H1 (cell line): ENCODE data around the gene PLSCR3. TPM values are rescaled to one million over a fixed set of nuclear protein-coding genes. Genes with fewer than 3 reads are reported as not detected.

ENCODE experiments used
- CTCF ChIA-PET: fragments of 300-600 bp; sonication (Branson Sonifier 250); formaldehyde crosslinking; loops from one replicate; lab custom pipeline; 2021; ENCODE audit not compliant: partially characterized antibody; lab: Charles Lee
- POLR2A ChIA-PET: fragments of 300-600 bp; sonication (Branson Sonifier 250); formaldehyde crosslinking; loops from one replicate; lab custom pipeline; 2021; ENCODE audit warnings: inconsistent platforms; ENCODE audit not compliant: partially characterized antibody; lab: Charles Lee
- DNase-seq, 2 experiments: peaks; one replicate each; pipeline versions ENCODE4 v3.0.0 to v3.0.0-alpha.2; 2010 to 2022; ENCODE audit warnings: low spot score in 2 of 2, low read depth in 1 of 2, mixed read lengths in 1 of 2
- FAIRE-seq: peaks from 2 replicates; lab custom pipeline; 2011; peaks lifted over from hg19 to GRCh38; lab: Jason Lieb, UNC
- H2AFZ ChIP-seq: 2 replicates; pipeline ENCODE4 v1.8.1; 2012; ENCODE audit warnings: low read length, inconsistent platforms
- H2AK5ac ChIP-seq: 2 replicates; pipeline ENCODE4 v1.6.1; 2013; ENCODE audit warnings: low read depth, low read length
- H2BK120ac ChIP-seq: replicated peaks from 2 replicates; pipeline ENCODE3; 2013; ENCODE audit warnings: low read depth, low read length, inconsistent platforms
- H2BK12ac ChIP-seq: 2 replicates; pipeline ENCODE4 v1.6.1; 2013; ENCODE audit warnings: low read depth, low read length
- H2BK15ac ChIP-seq: 2 replicates; pipeline ENCODE4 v1.6.1; 2013; ENCODE audit warnings: low read length
- H2BK20ac ChIP-seq: 2 replicates; pipeline ENCODE4 v1.6.1; 2013; ENCODE audit warnings: low read length
- H2BK5ac ChIP-seq: 2 replicates; pipeline ENCODE4 v1.6.1; 2013; ENCODE audit warnings: low read depth, low read length
- H3K14ac ChIP-seq: 2 replicates; pipeline ENCODE4 v1.6.1; 2013; ENCODE audit warnings: inconsistent platforms; ENCODE audit not compliant: insufficient read length
- H3K18ac ChIP-seq: 2 replicates; pipeline ENCODE4 v1.6.1; 2013; ENCODE audit warnings: low read length; ENCODE audit errors: extremely low read depth
- H3K23ac ChIP-seq: 2 replicates; pipeline ENCODE4 v1.6.1; 2013; ENCODE audit warnings: inconsistent platforms; ENCODE audit not compliant: insufficient read length
- H3K23me2 ChIP-seq: 2 replicates; pipeline ENCODE4 v1.6.1; 2013; ENCODE audit warnings: low read depth, low read length
- H3K27ac ChIP-seq: 2 replicates; pipeline ENCODE4 v1.6.1; 2011; ENCODE audit warnings: low read depth, low read length, inconsistent platforms
- H3K27me3 ChIP-seq, 4 experiments: replicated peaks in 1 of 4; 1 replicate in 1 of 4; 2 replicates in 3 of 4; pipeline versions ENCODE4 v1.6.1 to v1.8.1; 2011 to 2013; ENCODE audit warnings: low read length in 3 of 4, mild to moderate bottlenecking in 3 of 4, inconsistent platforms in 2 of 4, mixed read lengths in 2 of 4, moderate library complexity in 1 of 4; ENCODE audit not compliant: control insufficient read depth in 3 of 4, insufficient read depth in 3 of 4; ENCODE audit errors: extremely low read depth in 1 of 4
- H3K36me3 ChIP-seq, 4 experiments: 2 replicates each; pipeline versions ENCODE4 v1.6.1 to v1.8.1; 2011 to 2013; ENCODE audit warnings: mild to moderate bottlenecking in 4 of 4, low read length in 3 of 4, moderate library complexity in 2 of 4, control low read depth in 1 of 4, inconsistent platforms in 1 of 4; ENCODE audit not compliant: insufficient read depth in 4 of 4, control insufficient read depth in 2 of 4
- H3K4ac ChIP-seq: replicated peaks from 2 replicates; pipeline ENCODE3; 2013; ENCODE audit warnings: low read length, low read depth, mixed read lengths, inconsistent platforms; ENCODE audit not compliant: insufficient read length
- H3K4me1 ChIP-seq, 4 experiments: replicated peaks in 1 of 4; 1 replicate in 1 of 4; 2 replicates in 3 of 4; pipeline versions ENCODE4 v1.6.1 to v1.8.1; 2011 to 2013; ENCODE audit warnings: low read length in 3 of 4, inconsistent platforms in 2 of 4, mixed read lengths in 1 of 4; ENCODE audit not compliant: insufficient read depth in 4 of 4, control insufficient read depth in 3 of 4
- H3K4me2 ChIP-seq, 2 experiments: 2 replicates each; pipeline versions ENCODE4 v1.6.1 to v1.8.1; 2011 to 2013; ENCODE audit warnings: low read depth in 2 of 2, low read length in 2 of 2, control low read depth in 1 of 2, inconsistent platforms in 1 of 2, mild to moderate bottlenecking in 1 of 2; ENCODE audit not compliant: insufficient read depth in 1 of 2
- H3K4me3 ChIP-seq, 4 experiments: fragments of 200-600, 300-600 bp in 1 of 4; sonication (generic), shearing (Covaris generic), sonication (Bioruptor Twin) in 1 of 4; 2 replicates each; pipeline versions ENCODE4 v1.5.1 to v1.8.1; 2011 to 2016; ENCODE audit warnings: low read length in 4 of 4, low read depth in 3 of 4, control low read depth in 2 of 4, inconsistent platforms in 2 of 4, mild to moderate bottlenecking in 2 of 4, mixed read lengths in 1 of 4, moderate library complexity in 1 of 4; ENCODE audit not compliant: insufficient read depth in 2 of 4; ENCODE audit errors: extremely low read depth in 1 of 4
- H3K56ac ChIP-seq: replicated peaks from 2 replicates; pipeline ENCODE3; 2013; ENCODE audit warnings: low read depth, mild to moderate bottlenecking, mixed read lengths, low read length, inconsistent platforms; ENCODE audit not compliant: insufficient read length
- H3K79me1 ChIP-seq: 2 replicates; pipeline ENCODE4 v1.6.1; 2013; ENCODE audit warnings: low read depth, low read length, control low read depth
- H3K79me2 ChIP-seq, 2 experiments: 2 replicates each; pipeline versions ENCODE4 v1.6.1 to v1.8.1; 2012 to 2013; ENCODE audit warnings: low read length in 2 of 2, mild to moderate bottlenecking in 2 of 2, inconsistent platforms in 1 of 2; ENCODE audit not compliant: insufficient read depth in 2 of 2, control insufficient read depth in 1 of 2
- H3K9ac ChIP-seq, 4 experiments: replicated peaks in 1 of 4; 1 replicate in 1 of 4; 2 replicates in 3 of 4; pipeline versions ENCODE4 v1.6.1 to v1.8.1; 2011 to 2013; ENCODE audit warnings: low read depth in 3 of 4, low read length in 3 of 4, control low read depth in 2 of 4, mild to moderate bottlenecking in 2 of 4, moderate library complexity in 2 of 4, inconsistent platforms in 1 of 4; ENCODE audit errors: extremely low read depth in 1 of 4
- H3K9me3 ChIP-seq, 2 experiments: 2 replicates each; pipeline versions ENCODE4 v1.6.1 to v1.8.1; 2012 to 2013; ENCODE audit warnings: mild to moderate bottlenecking in 2 of 2, moderate library complexity in 2 of 2, control low read depth in 1 of 2, inconsistent platforms in 1 of 2, low read depth in 1 of 2, low read length in 1 of 2, mixed read lengths in 1 of 2; ENCODE audit not compliant: insufficient read depth in 2 of 2
- H4K20me1 ChIP-seq, 2 experiments: replicated peaks in 1 of 2; 2 replicates each; pipeline versions ENCODE3 to v1.8.1; 2011 to 2013; ENCODE audit warnings: inconsistent platforms in 2 of 2, low read length in 2 of 2, mild to moderate bottlenecking in 1 of 2; ENCODE audit not compliant: insufficient read depth in 2 of 2, control insufficient read depth in 1 of 2
- H4K5ac ChIP-seq: 2 replicates; pipeline ENCODE4 v1.6.1; 2013; ENCODE audit warnings: low read length, low read depth, mixed read lengths, inconsistent platforms; ENCODE audit not compliant: insufficient read length
- H4K8ac ChIP-seq: 2 replicates; pipeline ENCODE4 v1.8.0; 2013; ENCODE audit warnings: mild to moderate bottlenecking, moderate library complexity, low read length, inconsistent platforms; ENCODE audit not compliant: insufficient read depth; ENCODE audit errors: extremely low read depth
- H4K91ac ChIP-seq: replicated peaks from 2 replicates; pipeline ENCODE3; 2013; ENCODE audit warnings: low read length, mixed read lengths, inconsistent platforms; ENCODE audit not compliant: insufficient read length
- BRCA1 ChIP-seq: IDR thresholded peaks from 2 replicates; pipeline ENCODE4 v1.6.1; 2012; ENCODE audit warnings: low read depth, low read length, improper control_type of control experiment
- CHD1 ChIP-seq: IDR thresholded peaks from 2 replicates; pipeline ENCODE4 v1.6.1; 2012; ENCODE audit warnings: low read depth, low read length, improper control_type of control experiment
- JUND ChIP-seq: IDR thresholded peaks from 2 replicates; pipeline ENCODE4 v1.6.1; 2011; ENCODE audit warnings: mild to moderate bottlenecking, improper control_type of control experiment, low read length
- NANOG ChIP-seq: IDR thresholded peaks from 2 replicates; pipeline ENCODE4 v1.6.1; 2011; ENCODE audit warnings: low read length, low read depth, mild to moderate bottlenecking, inconsistent platforms; ENCODE audit not compliant: insufficient read depth, poor library complexity, severe bottlenecking
- PHF8 ChIP-seq: fragments of 200-600 bp; sonication (generic); conservative IDR thresholded peaks from 2 replicates; pipeline ENCODE4 v1.7.1; 2012; ENCODE audit warnings: low read depth, mild to moderate bottlenecking, inconsistent platforms, low read length, moderate library complexity
- RXRA ChIP-seq: IDR thresholded peaks from 2 replicates; pipeline ENCODE4 v1.6.1; 2011; ENCODE audit warnings: low read depth, mild to moderate bottlenecking, low read length, moderate library complexity; ENCODE audit not compliant: insufficient read depth
- SIX5 ChIP-seq: IDR thresholded peaks from 2 replicates; pipeline ENCODE4 v1.6.1; 2011; ENCODE audit warnings: mild to moderate bottlenecking, low read depth, low read length
- SP1 ChIP-seq: IDR thresholded peaks from 2 replicates; pipeline ENCODE4 v1.6.1; 2011; ENCODE audit warnings: low read depth, low read length
- TAF7 ChIP-seq: optimal IDR thresholded peaks from 2 replicates; pipeline ENCODE3; 2011; ENCODE audit warnings: low read depth, mild to moderate bottlenecking, inconsistent platforms, low read length, moderate library complexity, borderline replicate concordance
- WGBS, 2 experiments: shearing (Covaris generic) in 1 of 2; methylation state at CpG; one replicate each; pipeline versions ENCODE4 v1.1.6 to v1.1.7; 2013 to 2015; ENCODE audit warnings: low lambda C conversion rate in 2 of 2, mixed read lengths in 2 of 2, inconsistent platforms in 1 of 2, low coverage in 1 of 2, missing lambda C conversion rate in 1 of 2; ENCODE audit not compliant: insufficient replicate concordance in 2 of 2, insufficient coverage in 1 of 2, insufficient read length in 1 of 2; ENCODE audit errors: extremely low coverage in 1 of 2, missing lambda C conversion rate in 1 of 2; 5-methylcytosine and 5-hydroxymethylcytosine counted together
- polyA plus RNA-seq, 7 experiments: library from polyadenylated mRNA; depleted of rRNA in 3 of 7; stranded (reverse) in 5 of 7; unstranded in 2 of 7; fragments of >200 nt in 5 of 7; fragments of 200-250 nt in 2 of 7; gene quantifications; 1 replicate in 5 of 7; 2 replicates in 1 of 7; 4 replicates in 1 of 7; pipeline versions ENCODE4 v1.2.1 to v1.2.3, GENCODE V29; 2011 to 2013; ENCODE audit warnings: missing spikeins in 2 of 7, mixed read lengths in 2 of 7
- total RNA-seq: library from RNA; stranded (reverse); fragmentation: NEBNext Ultra II Directional; extraction: Animal tissue kit (Norgen Biotek cat#: 25700); gene quantifications from 2 replicates; pipeline ENCODE4 v1.2.1, GENCODE V29; 2021
- TF ChIP-seq, protein P1 (sequence below), 3 experiments: IDR thresholded peaks; 1 replicate in 2 of 3; 2 replicates in 1 of 3; pipeline versions ENCODE4 v1.5.1 to v1.6.1; 2011; ENCODE audit warnings: low read length in 3 of 3, mild to moderate bottlenecking in 3 of 3, inconsistent platforms in 2 of 3, low read depth in 1 of 3, moderate library complexity in 1 of 3; ENCODE audit not compliant: insufficient read depth in 1 of 3; ENCODE audit errors: control extremely low read depth in 1 of 3

Gene PLSCR3
- total and polyA plus RNA-seq, 2 of the 8 experiments (the other 6 are each of a cell fraction or from before 2014, with no cell fraction given), result 36.1 to 38.7 TPM

- H2BK120ac ChIP-seq, result no peak overlapping the region
- no peak overlapping the region for H2BK12ac ChIP-seq
- no peak for DNase-seq
- ChIA-PET CTCF (interaction anchor here (1.1 to 2.9 kb wide), 7 partner anchors 14 to 154 kb away, joined by 3 to 15 read pairs (median 3); partner anchors contain the start of gene SPEM1), POLR2A (interaction anchor here (0.6 to 8.2 kb wide), 17 partner anchors 9 to 151 kb away, joined by 3 to 66 read pairs (median 4); partner anchors contain the start of genes ACAP1, FGF11, TMEM102 and TNFSF13)
- H4K91ac ChIP-seq, result no peak overlapping the region
- H4K8ac ChIP-seq, result no peak overlapping the region
- FAIRE-seq, result no peak
- H3K79me2 ChIP-seq, result peaks cover 0 to 8% of the 10 kb centered on the region in 2 experiments; a peak in 1 of 4 replicates
- no peak overlapping the region for H3K27ac ChIP-seq
- no peak overlapping the region for H2BK20ac ChIP-seq
- no peak overlapping the region for H2AK5ac ChIP-seq
- no peak overlapping the region for H3K4ac ChIP-seq
- H3K14ac ChIP-seq, result no peak overlapping the region
- no peak overlapping the region for H2BK15ac ChIP-seq
- H3K23ac ChIP-seq, result no peak overlapping the region
- peaks cover 0 to 23% of the 10 kb centered on the region in 2 experiments for H4K20me1 ChIP-seq
- peaks cover 0 to 19% (median 13%) of the 10 kb centered on the region in 4 experiments; a peak in 5 of 7 replicates for H3K4me1 ChIP-seq
- no peaks in the 10 kb centered on the region for H3K9me3 ChIP-seq
- no peaks in the 10 kb centered on the region; a peak in 1 of 7 replicates for H3K27me3 ChIP-seq
- H3K4me3 ChIP-seq, result no peak overlapping the region
- 75% methylated on average over 13 of the region's 13 CpGs; no CpG with 5 or more reads in 1 of the 2 experiments for WGBS, 2 experiments
- H3K9ac ChIP-seq, result no peak overlapping the region
- H3K79me1 ChIP-seq, result peaks cover 4% of the 10 kb centered on the region; the same call in 1 of the 2 replicates
- H3K36me3 ChIP-seq, result peaks cover 2 to 19% (median 17%) of the 10 kb centered on the region in 4 experiments; a peak in 5 of 8 replicates
- H4K5ac ChIP-seq, result no peak overlapping the region
- peak overlapping the region; percentile 1 to 90; a peak in 2 of 4 replicates for H3K4me2 ChIP-seq
- no peak overlapping the region for H2AFZ ChIP-seq
- no peak overlapping the region for H3K18ac ChIP-seq
- no peak overlapping the region for H2BK5ac ChIP-seq
- no peak overlapping the region for H3K56ac ChIP-seq
- peaks cover 17% of the 10 kb centered on the region; the same call in 1 of the 2 replicates for H3K23me2 ChIP-seq
- no peak for TF ChIP-seq SP1
- no peak for TF ChIP-seq BRCA1
- no peak for TF ChIP-seq JUND
- no peak for TF ChIP-seq NANOG
- TF ChIP-seq, protein P1, sequence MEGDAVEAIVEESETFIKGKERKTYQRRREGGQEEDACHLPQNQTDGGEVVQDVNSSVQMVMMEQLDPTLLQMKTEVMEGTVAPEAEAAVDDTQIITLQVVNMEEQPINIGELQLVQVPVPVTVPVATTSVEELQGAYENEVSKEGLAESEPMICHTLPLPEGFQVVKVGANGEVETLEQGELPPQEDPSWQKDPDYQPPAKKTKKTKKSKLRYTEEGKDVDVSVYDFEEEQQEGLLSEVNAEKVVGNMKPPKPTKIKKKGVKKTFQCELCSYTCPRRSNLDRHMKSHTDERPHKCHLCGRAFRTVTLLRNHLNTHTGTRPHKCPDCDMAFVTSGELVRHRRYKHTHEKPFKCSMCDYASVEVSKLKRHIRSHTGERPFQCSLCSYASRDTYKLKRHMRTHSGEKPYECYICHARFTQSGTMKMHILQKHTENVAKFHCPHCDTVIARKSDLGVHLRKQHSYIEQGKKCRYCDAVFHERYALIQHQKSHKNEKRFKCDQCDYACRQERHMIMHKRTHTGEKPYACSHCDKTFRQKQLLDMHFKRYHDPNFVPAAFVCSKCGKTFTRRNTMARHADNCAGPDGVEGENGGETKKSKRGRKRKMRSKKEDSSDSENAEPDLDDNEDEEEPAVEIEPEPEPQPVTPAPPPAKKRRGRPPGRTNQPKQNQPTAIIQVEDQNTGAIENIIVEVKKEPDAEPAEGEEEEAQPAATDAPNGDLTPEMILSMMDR (IDR thresholded peaks at IDR 0.05; ENCODE audit: control extremely low read depth in 1 of 3, insufficient read depth in 1 of 3, low read depth in 1 of 3, low read length in 3 of 3), result no peak
- no peak for TF ChIP-seq TAF7
- TF ChIP-seq PHF8, result no peak
- no peak for TF ChIP-seq SIX5
- TF ChIP-seq RXRA, result no peak
- no peak for TF ChIP-seq CHD1
Observed at GRCh38 chr17:7407082-7407481, 12.8 kb upstream of the PLSCR3 start.
